Epidermal melanocyte (primary cell): ENCODE measurements around the gene SHC3.
A peak's percentile ranks its signal among the peaks of the same experiment; 100 is the strongest.

Source experiments
- DNase-seq: peaks from one replicate; pipeline ENCODE4 v3.0.0; 2011; ENCODE audit warnings: low spot score; ENCODE audit not compliant: insufficient read length

SHC3 gene

DNA sequence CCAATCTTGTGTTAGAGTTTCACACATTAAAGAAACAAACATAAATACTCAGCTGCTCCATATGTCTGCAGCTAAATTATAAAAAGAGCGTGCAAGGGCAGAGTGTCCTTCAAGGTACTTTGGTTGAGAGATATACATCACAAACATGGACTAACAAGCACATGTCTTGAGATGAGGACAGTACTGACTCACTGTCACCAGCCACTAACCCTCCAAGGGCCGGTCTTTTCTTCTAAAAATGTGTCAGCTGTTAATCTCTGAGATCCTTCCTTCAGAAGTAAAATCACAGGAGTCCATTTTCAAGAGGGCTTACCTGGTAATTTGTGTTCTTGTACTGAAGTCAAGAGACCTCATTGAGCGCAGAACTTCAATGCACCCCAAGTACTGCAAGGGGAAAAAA, 66.4 kb downstream of the SHC3 start:
- no peak for DNase-seq

- no peak for DNase-seq
These were observed 69.0 kb downstream of the SHC3 start for GRCh38 chr9:89109666-89110065.

DNA sequence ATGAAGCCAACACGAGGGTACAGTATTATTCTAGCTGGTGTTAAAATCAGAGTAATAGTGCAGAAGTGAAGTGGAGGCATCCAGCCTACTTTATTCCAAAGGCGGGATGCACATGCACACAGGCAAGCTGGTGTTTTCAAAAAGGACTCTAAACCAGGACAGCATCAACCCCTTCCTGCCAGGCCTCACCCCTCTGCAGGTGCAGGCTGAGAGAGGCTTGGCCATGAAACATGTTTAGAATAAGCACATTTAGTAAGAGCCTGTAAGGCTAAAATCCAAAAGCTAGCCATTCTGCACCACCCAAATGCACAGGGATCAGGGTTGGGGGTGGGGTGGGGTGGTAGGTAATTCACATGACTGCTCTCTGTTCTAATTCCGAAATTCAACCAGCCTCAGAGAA, 71.2 kb downstream of the SHC3 start:
- DNase-seq, result no peak

- DNase-seq, result no peak
These were observed 72.3 kb downstream of the SHC3 start for GRCh38 chr9:89106224-89106851.

GRCh38 chr9:89104821-89105220, 73.8 kb downstream of the SHC3 start:
- no peak for DNase-seq

GRCh38 chr9:89097219-89097618, 81.4 kb downstream of the SHC3 start:
- DNase-seq, result peak; percentile 44

DNA sequence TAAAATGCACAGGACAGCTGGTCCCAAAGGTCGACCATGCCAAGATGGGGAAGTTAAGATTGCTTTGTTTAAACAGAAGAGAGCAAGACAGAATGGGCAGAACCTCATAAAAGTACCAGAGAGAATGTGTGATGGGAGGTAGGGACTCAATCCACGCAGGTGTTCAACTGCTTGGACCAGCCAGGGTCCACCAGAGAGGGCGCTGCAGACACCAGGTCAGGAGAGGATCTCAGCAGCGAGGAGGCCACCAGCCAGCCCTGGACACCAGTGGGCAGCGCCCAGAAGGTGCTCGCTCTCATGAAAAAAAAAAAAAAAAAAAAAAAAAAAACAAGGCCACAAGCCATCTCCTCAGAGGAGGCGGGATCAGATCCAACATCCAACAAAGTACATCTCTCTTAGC, 81.8 kb downstream of the SHC3 start:
- DNase-seq, result no peak

GRCh38 chr9:89095761-89096528, 82.7 kb downstream of the SHC3 start:
- no peak for DNase-seq

DNA sequence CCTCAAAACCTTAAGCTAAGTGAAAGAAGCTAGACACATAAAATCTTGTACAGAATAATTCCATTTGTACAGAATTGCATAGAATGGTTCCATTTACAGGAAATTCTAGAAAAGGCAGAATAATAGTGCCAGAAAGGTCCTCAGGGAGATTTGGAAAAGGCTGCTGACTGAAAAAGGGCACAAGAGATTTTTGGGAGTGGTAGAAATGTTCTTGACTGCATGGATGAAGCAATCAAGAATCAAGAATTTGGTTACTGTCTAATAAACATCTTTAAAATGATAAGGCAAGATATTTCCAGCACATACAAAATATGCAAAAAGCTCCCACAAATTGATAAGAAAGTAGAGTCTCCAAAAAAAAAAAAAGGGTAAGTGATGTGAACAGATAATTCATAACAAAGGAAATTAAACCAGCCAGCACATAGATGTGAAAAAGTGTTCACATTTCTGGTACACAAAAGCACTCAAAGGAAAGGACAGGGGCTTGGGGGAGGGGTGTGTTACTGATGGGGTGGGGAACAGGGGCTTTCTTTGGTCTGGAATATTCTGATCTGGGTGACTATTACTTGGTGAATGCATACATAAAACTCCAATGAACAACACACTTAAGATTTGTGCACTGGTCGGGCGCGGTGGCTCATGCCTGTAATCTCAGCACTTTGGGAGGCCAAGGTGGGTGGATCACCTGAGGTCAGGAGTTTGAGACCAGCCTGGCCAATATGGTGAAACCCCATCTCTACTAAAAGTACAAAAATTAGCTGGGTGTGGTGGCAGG, 85.2 kb downstream of the SHC3 start:
- no peak for DNase-seq

DNA sequence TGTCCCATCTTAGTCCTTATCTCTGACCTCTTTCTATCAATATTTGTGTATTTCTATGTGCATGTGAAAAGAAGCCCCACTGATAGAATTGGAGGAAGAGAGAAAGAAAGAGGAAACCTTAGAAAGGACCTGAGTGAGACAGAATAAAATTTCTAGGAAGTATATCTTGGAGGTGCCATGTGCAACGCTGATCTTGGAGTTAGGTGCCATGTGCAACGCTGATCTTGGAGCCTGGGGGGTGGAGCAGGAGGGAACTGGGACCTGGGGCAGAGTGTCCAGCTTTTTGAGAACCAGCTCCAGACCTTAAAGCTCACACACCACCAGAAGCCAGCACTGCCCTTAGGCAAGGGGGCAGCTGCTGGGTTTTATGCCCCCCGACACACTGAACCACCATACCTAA, 89.4 kb downstream of the SHC3 start:
- no peak for DNase-seq

GRCh38 chr9:89083626-89084025, 95.0 kb downstream of the SHC3 start:
- no peak for DNase-seq

DNA sequence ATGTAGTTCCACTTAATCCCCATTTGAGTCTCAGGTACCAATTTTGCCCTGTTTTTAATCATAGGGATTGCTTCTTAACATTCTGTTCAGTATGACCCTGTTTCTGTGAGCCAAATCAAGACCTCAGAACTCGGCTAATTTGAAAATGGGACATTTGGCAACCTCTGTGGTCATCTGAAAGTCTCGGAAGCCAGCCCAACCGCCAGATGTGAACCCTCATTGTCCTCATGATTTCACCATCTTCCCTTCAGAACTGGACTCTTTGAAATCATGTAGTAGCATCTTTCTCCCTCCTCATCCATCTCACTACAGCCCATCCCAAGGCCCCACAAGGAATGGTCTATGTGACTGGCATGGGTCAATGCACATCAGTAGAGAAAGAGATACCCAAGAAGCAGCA, 98.4 kb downstream of the SHC3 start:
- no peak for DNase-seq

- no peak for DNase-seq
These were observed 99.2 kb downstream of the SHC3 start for GRCh38 chr9:89079391-89079790.

- no peak for DNase-seq
These were observed 99.8 kb downstream of the SHC3 start for GRCh38 chr9:89078860-89079259.

- DNase-seq, result no peak
These were observed 100.2 kb downstream of the SHC3 start for GRCh38 chr9:89078421-89078820.

DNA sequence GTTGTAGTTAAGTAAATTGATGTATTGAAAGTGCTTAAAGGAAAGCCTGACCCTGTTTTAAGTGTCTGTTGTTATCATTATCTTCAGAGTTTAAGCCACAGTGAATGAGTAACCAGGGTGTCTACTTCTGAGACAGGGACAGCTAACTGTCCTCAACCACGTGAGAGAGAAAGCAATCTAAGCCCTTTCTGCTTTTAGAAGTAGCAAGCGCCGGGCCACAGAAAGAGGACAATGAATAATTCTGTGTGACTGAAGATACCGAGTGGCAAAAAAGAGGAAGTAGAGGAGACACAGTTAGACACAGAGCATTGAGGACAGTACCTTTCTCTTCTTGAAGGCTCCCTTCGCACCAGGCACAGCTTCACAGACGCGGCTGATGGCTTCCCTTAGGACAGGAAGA, 101.1 kb downstream of the SHC3 start:
- DNase-seq, result no peak

DNA sequence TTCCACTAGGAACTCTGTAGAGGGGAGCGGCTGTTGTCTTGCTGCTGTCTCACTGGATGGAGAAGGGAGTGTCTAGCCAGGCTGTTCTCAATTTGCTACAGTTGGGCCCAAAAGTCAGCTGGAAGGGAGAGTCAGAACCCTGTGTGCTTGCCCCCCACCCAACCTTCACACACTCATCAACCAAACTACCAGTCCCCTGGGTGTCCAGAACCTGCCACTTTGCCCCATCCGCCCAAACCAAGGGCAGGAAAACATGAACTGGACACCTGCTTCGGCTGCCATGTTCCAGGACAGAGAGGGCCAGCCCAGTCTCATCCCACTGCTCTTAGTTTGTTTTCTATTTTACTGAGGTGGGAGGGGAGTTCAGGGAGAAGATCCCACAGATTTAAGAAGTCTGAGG, 105.2 kb downstream of the SHC3 start:
- no peak for DNase-seq

GRCh38 chr9:89071591-89071990, 107.0 kb downstream of the SHC3 start:
- DNase-seq, result no peak

DNA sequence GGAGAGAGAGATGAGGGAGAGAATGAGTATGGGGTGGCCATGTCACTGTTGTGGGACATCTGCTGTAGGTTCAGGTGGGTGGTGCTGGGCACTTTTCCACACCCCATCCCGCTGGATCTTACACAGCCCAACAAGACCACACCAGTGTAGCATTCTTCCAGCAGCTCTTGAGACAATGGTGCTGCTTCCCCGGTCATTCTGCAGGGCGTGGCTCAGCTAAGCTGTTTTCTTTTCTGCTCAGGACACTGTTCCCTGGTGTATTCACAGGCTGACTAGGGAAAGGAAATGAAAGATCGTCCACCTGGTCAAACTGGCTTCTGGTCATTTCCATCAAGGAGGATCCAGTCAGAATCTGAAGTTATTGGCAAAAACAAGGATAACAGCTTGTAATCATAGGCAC, 111.8 kb downstream of the SHC3 start:
- DNase-seq, result no peak

- no peak for DNase-seq
These were observed 112.7 kb downstream of the SHC3 start for GRCh38 chr9:89065921-89066320.

DNA sequence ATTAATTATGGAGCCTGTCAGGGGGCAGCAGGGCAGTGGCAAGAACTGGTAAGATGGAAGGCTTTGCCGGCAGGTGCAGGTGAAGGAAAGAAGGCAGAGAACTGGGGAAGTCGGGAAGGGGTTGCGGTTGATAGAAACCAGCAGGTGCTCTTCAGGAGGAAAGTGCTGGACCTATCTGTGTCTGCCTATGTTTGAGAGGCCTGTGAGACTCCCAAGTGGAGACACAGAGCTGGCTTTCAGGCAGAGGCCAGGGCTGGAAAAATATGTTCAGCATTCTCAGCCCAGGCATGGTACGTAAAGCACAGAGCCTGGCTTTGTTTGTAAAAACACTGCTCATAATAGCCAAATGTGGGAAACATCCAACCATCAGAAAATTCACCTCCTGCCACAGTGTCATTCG, 117.8 kb downstream of the SHC3 start:
- DNase-seq, result no peak

DNA sequence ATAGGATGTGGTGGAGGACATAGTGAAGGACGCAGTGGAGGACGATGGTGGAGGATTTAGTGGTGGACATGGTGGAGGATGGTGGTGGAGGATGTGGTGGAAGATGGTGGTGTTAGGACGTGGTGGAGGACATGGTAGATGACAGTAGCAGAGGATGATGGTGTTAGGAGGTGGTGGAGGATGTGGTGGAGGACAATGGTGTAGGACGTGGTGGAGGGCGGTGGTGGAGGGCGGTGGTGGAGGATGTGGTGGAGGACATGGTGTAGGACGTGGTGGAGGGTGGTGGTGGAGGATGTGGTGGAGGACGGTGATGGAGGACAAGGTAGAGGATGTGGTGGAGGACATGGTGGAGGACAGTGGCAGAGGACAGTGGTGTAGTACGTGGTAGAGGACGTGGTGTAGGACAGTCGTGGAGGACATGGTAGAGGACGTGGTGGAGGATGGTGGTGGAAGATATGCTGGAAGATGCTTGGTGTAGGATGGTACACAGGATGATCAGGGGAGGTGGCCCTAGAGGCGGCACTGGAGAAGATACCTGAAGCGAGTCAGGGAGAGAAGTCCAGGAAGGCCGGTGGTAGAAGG, 118.6 kb downstream of the SHC3 start:
- no peak for DNase-seq
